GM12875 (cell line): ENCODE data around the gene CYB5RL.
"Not testable (repeated sequence)": the region's sequence is repeated elsewhere in the genome, so short reads cannot be mapped to it uniquely, and the experiment has no call there.

Source experiments
- H3K4me3 ChIP-seq: one replicate; pipeline ENCODE4 v1.5.1; 2011; ENCODE audit warnings: low read depth, low read length, control low read depth
- TF ChIP-seq, protein P1 (sequence below): IDR thresholded peaks from 2 replicates; pipeline ENCODE4 v1.5.1; 2011; ENCODE audit warnings: low read depth, mild to moderate bottlenecking, control low read depth, inconsistent platforms, low read length, moderate library complexity, borderline replicate concordance; ENCODE audit not compliant: insufficient read depth

Gene CYB5RL

DNA sequence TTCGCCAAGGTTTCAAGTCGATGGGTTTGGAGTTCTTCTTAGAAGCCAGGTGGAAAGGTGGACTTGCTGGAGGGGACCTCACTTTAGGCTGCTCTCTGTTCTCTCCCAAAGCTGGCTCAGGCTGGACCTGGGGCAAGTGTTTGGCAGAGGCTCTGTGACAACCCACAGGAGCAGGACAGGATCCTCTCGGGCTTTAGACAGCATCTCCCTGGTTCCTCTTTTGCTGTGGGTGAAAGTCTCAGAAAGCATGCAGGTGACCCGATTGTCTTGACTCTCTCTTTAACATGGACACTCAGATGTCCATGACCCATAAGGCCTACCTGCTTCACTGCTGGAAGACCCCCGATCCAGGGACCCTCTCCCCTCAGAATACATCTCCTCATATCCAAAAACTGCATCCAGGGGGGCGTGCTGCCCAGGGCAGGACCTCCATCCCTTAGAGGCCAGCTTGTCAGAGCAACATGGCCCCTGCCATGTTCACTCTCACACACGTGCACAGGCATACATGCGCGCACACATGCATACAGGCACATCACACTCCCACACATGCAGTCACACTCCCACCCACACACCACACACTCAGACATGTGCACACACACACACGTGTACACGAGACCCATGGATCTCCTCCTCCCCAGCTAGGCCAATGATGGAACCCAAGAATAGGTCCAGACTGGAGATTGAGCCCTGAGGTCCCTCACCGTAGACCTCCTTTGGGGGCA, 21.4 kb upstream of the CYB5RL start:
- H3K4me3 ChIP-seq: no peak overlapping the region
- TF ChIP-seq, protein P1, sequence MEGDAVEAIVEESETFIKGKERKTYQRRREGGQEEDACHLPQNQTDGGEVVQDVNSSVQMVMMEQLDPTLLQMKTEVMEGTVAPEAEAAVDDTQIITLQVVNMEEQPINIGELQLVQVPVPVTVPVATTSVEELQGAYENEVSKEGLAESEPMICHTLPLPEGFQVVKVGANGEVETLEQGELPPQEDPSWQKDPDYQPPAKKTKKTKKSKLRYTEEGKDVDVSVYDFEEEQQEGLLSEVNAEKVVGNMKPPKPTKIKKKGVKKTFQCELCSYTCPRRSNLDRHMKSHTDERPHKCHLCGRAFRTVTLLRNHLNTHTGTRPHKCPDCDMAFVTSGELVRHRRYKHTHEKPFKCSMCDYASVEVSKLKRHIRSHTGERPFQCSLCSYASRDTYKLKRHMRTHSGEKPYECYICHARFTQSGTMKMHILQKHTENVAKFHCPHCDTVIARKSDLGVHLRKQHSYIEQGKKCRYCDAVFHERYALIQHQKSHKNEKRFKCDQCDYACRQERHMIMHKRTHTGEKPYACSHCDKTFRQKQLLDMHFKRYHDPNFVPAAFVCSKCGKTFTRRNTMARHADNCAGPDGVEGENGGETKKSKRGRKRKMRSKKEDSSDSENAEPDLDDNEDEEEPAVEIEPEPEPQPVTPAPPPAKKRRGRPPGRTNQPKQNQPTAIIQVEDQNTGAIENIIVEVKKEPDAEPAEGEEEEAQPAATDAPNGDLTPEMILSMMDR: no peak

DNA sequence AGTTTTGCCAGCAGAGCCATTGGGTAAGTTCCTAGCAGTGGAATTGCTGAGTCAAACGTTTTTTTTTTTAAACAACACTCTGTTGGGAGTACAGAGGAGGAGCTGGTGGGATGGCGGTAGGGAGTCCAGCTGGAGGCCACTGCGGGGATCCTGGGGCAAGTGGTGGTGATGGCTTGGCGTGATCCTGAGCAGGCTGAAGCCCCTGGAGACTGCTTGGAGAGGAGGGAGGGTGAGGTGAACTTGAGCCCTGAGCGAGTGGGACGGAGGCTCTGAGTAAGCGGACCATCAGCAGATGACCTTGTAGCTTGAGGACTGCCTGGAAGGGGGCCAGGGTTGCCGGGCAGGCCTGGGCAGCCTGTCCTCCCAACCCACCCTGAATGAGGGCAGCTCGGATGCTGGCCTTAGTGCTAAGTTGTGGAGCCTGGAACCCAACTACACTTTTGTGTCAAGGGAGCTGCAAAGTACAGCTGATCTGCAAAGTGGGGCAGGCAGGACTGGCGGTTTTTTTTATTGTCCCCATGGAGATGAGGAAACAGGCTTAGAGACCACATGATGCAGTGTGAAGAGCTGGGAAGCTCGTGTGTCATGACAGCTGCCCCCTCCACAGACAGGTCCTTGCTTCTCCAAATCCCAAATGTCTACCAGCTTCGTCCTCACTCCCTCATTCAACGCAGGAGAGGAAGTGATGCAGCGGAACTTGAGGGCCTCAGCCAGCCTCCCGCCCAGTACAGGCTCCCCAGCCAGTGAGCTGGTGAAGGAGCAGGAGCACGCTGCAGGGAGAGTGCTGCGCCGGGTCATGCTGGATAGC, 20.4 kb upstream of the CYB5RL start:
- TF ChIP-seq, protein P1: no peak

DNA sequence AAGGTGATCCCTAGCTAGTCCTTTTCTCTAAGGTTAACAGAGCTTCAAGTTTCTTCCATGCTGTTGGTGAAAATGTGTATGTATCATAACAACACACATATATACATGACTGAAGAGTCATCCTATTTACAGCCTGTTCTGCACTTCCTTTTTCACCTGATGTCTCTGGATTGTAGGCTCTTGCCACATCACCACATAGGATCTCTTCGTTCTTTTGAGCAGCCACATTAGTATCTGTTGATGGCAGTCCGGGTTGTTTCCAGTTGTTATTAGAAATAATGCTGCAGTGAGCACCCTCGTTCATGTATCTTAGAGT, 19.8 kb upstream of the CYB5RL start:
- H3K4me3 ChIP-seq: no peak overlapping the region
- TF ChIP-seq, protein P1: no peak

More for the DNA sequence above, 20.4 kb upstream of the CYB5RL start:
- no peak overlapping the region for H3K4me3 ChIP-seq

DNA sequence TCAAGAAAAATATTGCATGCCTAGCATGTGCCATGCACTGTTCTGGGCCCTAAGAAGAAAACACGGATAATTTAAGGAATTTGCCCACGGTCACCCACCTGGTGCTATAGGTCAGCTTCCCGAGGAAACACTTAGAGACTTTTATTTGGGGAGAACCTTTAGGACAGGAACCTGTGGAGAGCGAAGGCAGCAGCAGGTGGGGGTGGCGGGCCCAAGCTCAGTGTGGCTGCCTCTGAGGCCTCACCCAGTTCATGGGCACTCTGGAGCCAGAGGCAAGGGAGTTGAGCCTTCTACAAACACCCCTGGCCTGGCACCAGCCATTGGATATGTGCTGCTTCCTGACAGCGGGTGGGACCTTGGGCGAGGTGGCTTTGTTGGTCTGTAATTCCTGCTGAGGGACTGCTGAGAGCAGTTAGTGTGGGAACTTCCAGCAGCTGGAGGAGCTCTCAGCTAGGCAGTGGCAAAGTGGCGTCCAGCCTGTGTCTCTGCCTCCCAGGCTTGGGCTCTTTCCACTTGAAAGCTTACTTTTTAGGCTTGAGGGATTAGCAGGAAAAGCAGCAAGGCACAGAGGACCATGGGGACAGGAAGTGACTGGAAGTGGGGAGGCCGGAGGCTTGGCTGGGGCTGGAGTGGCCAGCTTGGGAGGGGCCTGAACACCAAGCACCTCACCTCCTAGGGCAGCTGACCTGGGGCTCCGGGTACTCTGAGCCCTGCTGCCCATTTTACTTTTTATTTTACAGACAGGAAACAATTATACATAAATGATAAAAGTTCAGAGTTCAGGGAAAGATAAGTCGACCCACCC, 19.3 kb upstream of the CYB5RL start:
- TF ChIP-seq, protein P1: no peak
- no peak overlapping the region for H3K4me3 ChIP-seq

DNA sequence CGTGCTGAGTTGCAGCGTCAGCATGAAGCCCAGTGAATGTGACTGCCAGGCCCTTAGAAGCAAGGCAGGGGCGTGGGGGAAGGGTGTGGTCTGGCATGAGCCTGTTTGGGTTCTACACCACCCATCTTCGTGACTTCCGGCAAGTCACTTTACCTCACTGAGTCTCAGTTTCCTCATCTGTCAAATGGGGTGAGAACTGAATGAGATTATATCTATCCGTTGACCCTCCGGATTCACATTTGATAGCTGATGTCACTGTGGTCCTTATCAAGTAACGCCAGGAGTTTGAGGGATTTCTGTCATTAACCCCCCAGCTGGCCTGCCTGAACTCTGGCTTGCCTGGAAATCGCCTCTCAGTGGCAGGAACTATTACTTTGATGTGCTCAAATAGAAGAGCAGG, 15.7 kb upstream of the CYB5RL start:
- TF ChIP-seq, protein P1: no peak

DNA sequence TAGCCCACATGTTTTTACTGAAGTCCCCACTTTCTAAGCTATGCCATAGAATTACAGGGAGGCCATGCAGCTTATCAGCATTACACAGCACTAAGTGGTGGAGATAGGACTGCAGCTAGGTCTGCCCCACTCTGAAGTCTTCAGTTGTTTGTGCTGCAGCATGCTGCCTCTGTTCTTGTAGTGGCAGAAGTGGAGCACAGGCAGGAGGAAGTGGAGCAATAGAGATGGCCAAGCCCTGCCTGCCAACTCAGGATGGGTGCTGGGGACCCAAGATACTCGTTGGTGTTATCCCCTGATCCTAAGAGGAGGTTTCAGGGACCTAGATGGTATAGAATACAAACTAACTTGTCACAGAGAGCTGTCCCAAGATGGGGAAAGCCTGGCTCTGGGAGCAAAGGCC, 13.0 kb upstream of the CYB5RL start:
- TF ChIP-seq, protein P1: no peak
- H3K4me3 ChIP-seq: no peak overlapping the region

More for the DNA sequence above, 15.7 kb upstream of the CYB5RL start:
- no peak overlapping the region for H3K4me3 ChIP-seq

DNA sequence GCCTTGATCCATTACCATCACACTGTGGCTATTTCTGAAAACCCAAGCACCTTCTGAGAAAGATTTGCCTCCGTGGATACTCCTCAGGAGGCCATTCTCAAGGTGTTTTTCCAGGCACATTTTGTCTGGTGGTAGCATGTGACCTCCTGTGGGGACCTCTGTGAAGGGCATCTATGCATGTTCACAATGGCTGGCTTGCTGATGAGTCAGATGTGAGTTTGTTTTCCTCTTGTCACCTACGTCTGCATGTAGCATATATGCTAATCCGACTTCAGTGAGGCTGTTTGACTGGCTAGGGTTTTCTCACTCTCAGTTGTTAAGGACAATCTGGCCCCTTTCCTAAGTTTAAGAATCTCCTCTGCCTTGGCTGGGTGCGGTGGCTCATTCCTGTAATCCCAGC, 8.1 kb upstream of the CYB5RL start:
- H3K4me3 ChIP-seq: not testable (repeated sequence)
